Loucy (cell line): Measurements from ENCODE around the gene MYO1D.

ENCODE experiments used
- CTCF ChIP-seq: fragments of 200-600 bp; sonication (generic); conservative IDR thresholded peaks from 2 replicates; pipeline ENCODE4 v1.5.1; 2014; ENCODE audit warnings: mild to moderate bottlenecking, antibody characterized with exemption, low read length
- EZH2phosphoT487 ChIP-seq: fragments of 200-600 bp; IDR thresholded peaks from 2 replicates; pipeline ENCODE4 v1.6.1; 2018; ENCODE audit warnings: antibody characterized with exemption, mild to moderate bottlenecking, moderate library complexity, borderline replicate concordance

GRCh38 chr17:32742681-32743538, 134.0 kb downstream of the MYO1D start:
- TF ChIP-seq CTCF (no peak), EZH2phosphoT487 (no peak)
